GM12878 (cell line): ENCODE results near the gene HTR1A. TPM values are rescaled to one million over a fixed set of nuclear protein-coding genes. Genes with fewer than 3 reads are reported as not detected.

Source experiments
- ATAC-seq: fragments of 200-7000 bp; cut with Tn5 transposase; 3 replicates; pipeline ENCODE4 v1.9.1; 2020; ENCODE audit warnings: mild to moderate bottlenecking, moderate library complexity
- BruUV-seq: library from RNA; stranded (reverse); fragments of 400-500 nt; replicated peaks from 2 replicates; lab custom pipeline; 2021; lab: Mats Ljungman, UMichigan
- CTCF ChIA-PET: fragments of 300-600 bp; sonication (Branson Sonifier 250); formaldehyde crosslinking; extraction: SDS; loops from one replicate; lab custom pipeline; 2021; ENCODE audit warnings: inconsistent platforms; lab: Yijun Ruan, JAX
- POLR2A ChIA-PET: fragments of 350-600 bp; formaldehyde crosslinking; extraction: SDS; loops from one replicate; lab custom pipeline; 2021; ENCODE audit warnings: inconsistent platforms; lab: Charles Lee
- RAD21 ChIA-PET: fragments of 300-600 bp; sonication (Branson Sonifier 250); formaldehyde crosslinking; loops from one replicate; lab custom pipeline; 2023; ENCODE audit warnings: antibody characterized with exemption; ENCODE audit not compliant: unreplicated experiment; lab: Charles Lee
- SMC1A ChIA-PET: fragments of 300-600 bp; sonication (Branson Sonifier 250); formaldehyde crosslinking; loops from one replicate; lab custom pipeline; 2023; ENCODE audit not compliant: unreplicated experiment, uncharacterized antibody; lab: Charles Lee
- DNase-seq: peaks from one replicate; pipeline ENCODE4 v3.0.0-alpha.2; 2011; ENCODE audit warnings: low read depth, low spot score
- FAIRE-seq: peaks from 3 replicates; lab custom pipeline; 2011; peaks lifted over from hg19 to GRCh38; lab: Jason Lieb, UNC
- H2AFZ ChIP-seq: 2 replicates; pipeline ENCODE4 v1.6.0; 2011; ENCODE audit warnings: low read depth, low read length, control low read depth; ENCODE audit not compliant: control insufficient read depth
- H3K27ac ChIP-seq: 2 replicates; pipeline ENCODE4 v1.5.1; 2011; ENCODE audit warnings: control low read depth; ENCODE audit not compliant: control insufficient read depth, insufficient read depth
- H3K27me3 ChIP-seq, 2 experiments: replicated peaks in 1 of 2; 2 replicates each; pipeline versions ENCODE4 v1.6.0 to v1.6.1; 2011; ENCODE audit warnings: low read length in 1 of 2; ENCODE audit not compliant: control insufficient read depth in 2 of 2, insufficient read depth in 2 of 2
- H3K36me3 ChIP-seq, 2 experiments: 2 replicates each; pipeline ENCODE4 v1.5.1; 2011; ENCODE audit warnings: low read length in 1 of 2; ENCODE audit not compliant: control insufficient read depth in 2 of 2, insufficient read depth in 2 of 2
- H3K4me1 ChIP-seq: 2 replicates; pipeline ENCODE4 v1.6.1; 2011; ENCODE audit warnings: mild to moderate bottlenecking, low read length, moderate library complexity, mixed read lengths; ENCODE audit not compliant: control insufficient read depth, insufficient read depth
- H3K4me2 ChIP-seq: 2 replicates; pipeline ENCODE4 v1.6.0; 2011; ENCODE audit warnings: control low read depth; ENCODE audit not compliant: control insufficient read depth, insufficient read depth
- H3K4me3 ChIP-seq: fragments of 200-600 bp; sonication (generic); 2 replicates; pipeline ENCODE4 v1.5.1; 2016
- H3K79me2 ChIP-seq: 2 replicates; pipeline ENCODE4 v1.6.0; 2011; ENCODE audit warnings: low read length; ENCODE audit not compliant: control insufficient read depth, insufficient read depth
- H3K9ac ChIP-seq: 2 replicates; pipeline ENCODE4 v1.8.0; 2011; ENCODE audit warnings: low read length, control low read depth, mixed read lengths; ENCODE audit not compliant: control insufficient read depth, insufficient read depth
- H3K9me3 ChIP-seq: replicated peaks from 3 replicates; pipeline ENCODE4 v1.5.1; 2011; ENCODE audit warnings: mild to moderate bottlenecking, low read length; ENCODE audit not compliant: control insufficient read depth, insufficient read depth
- H4K20me1 ChIP-seq: 2 replicates; pipeline ENCODE4 v1.6.0; 2011; ENCODE audit not compliant: control insufficient read depth, insufficient read depth
- ATF3 ChIP-seq: IDR thresholded peaks from 2 replicates; pipeline ENCODE4 v1.6.1; 2011; ENCODE audit warnings: low read depth, mild to moderate bottlenecking, low read length, moderate library complexity, borderline replicate concordance; ENCODE audit errors: extremely low read depth
- CEBPB ChIP-seq, 2 experiments: fragments of 150-350 bp in 1 of 2; IDR thresholded peaks; 2 replicates each; pipeline ENCODE4 v1.6.1; 2012 to 2014; ENCODE audit warnings: low read depth in 2 of 2, low read length in 2 of 2, borderline replicate concordance in 1 of 2, inconsistent platforms in 1 of 2
- CTCF ChIP-seq, 3 experiments: IDR thresholded peaks in 2 of 3; conservative IDR thresholded peaks in 1 of 3; 2 replicates each; pipeline ENCODE4 v1.5.1; 2011; ENCODE audit warnings: low read depth in 3 of 3, low read length in 3 of 3, mild to moderate bottlenecking in 3 of 3, control low read depth in 2 of 3, moderate library complexity in 2 of 3, inconsistent platforms in 1 of 3, mixed read lengths in 1 of 3; ENCODE audit not compliant: control insufficient read depth in 2 of 3, insufficient read depth in 1 of 3; ENCODE audit errors: extremely low read depth in 1 of 3
- E2F4 ChIP-seq: IDR thresholded peaks from 2 replicates; pipeline ENCODE4 v1.6.1; 2012; ENCODE audit warnings: low read depth, low read length, improper control_type of control experiment
- EP300 ChIP-seq, 2 experiments: fragments of 150-350 bp in 1 of 2; IDR thresholded peaks; 2 replicates each; pipeline ENCODE4 v1.6.1; 2011 to 2012; ENCODE audit warnings: low read depth in 2 of 2, low read length in 2 of 2, borderline replicate concordance in 1 of 2, improper control_type of control experiment in 1 of 2, inconsistent platforms in 1 of 2; ENCODE audit not compliant: control insufficient read depth in 1 of 2
- ETV6 ChIP-seq, 2 experiments: fragments of 450-650 bp in 1 of 2; IDR thresholded peaks in 1 of 2; conservative IDR thresholded peaks in 1 of 2; 2 replicates each; pipeline ENCODE4 v1.6.1; 2014; ENCODE audit warnings: antibody characterized with exemption in 1 of 2, borderline replicate concordance in 1 of 2, low read depth in 1 of 2, mild to moderate bottlenecking in 1 of 2, moderate library complexity in 1 of 2
- GATAD2B ChIP-seq: fragments of 450-650 bp; conservative IDR thresholded peaks from 2 replicates; pipeline ENCODE4 v1.6.1; 2017; ENCODE audit warnings: low read depth, mild to moderate bottlenecking, moderate library complexity
- HDAC6 ChIP-seq: fragments of 200-600 bp; sonication (generic); IDR thresholded peaks from one replicate; pipeline ENCODE4 v1.8.0; 2017; ENCODE audit warnings: antibody characterized with exemption; ENCODE audit not compliant: unreplicated experiment
- KAT2A ChIP-seq: conservative IDR thresholded peaks from 2 replicates; pipeline ENCODE4 v1.6.1; 2011; ENCODE audit warnings: low read depth, low read length; ENCODE audit not compliant: control insufficient read depth
- LARP7 ChIP-seq: fragments of 450-650 bp; IDR thresholded peaks from 2 replicates; pipeline ENCODE4 v1.6.1; 2017; ENCODE audit warnings: mild to moderate bottlenecking
- MXI1 ChIP-seq: fragments of 150-350 bp; IDR thresholded peaks from 2 replicates; pipeline ENCODE4 v1.6.1; 2011; ENCODE audit warnings: low read depth, mild to moderate bottlenecking, inconsistent platforms, low read length, improper control_type of control experiment
- NKRF ChIP-seq: fragments of 450-650 bp; conservative IDR thresholded peaks from 2 replicates; pipeline ENCODE4 v1.6.1; 2017; ENCODE audit warnings: mild to moderate bottlenecking, moderate library complexity
- POLR2AphosphoS2 ChIP-seq: IDR thresholded peaks from 2 replicates; pipeline ENCODE4 v1.6.1; 2011; ENCODE audit warnings: low read depth, mild to moderate bottlenecking, low read length, improper control_type of control experiment, moderate library complexity
- RB1 ChIP-seq: fragments of 450-650 bp; formaldehyde crosslinking; IDR thresholded peaks from 2 replicates; pipeline ENCODE4 v1.6.1; 2017; ENCODE audit warnings: mild to moderate bottlenecking, borderline replicate concordance
- TARDBP ChIP-seq: IDR thresholded peaks from 2 replicates; pipeline ENCODE4 v1.6.1; 2016; ENCODE audit warnings: borderline replicate concordance
- TCF7 ChIP-seq: IDR thresholded peaks from 2 replicates; pipeline ENCODE4 v1.6.1; 2014; ENCODE audit warnings: antibody characterized with exemption, borderline replicate concordance
- WRNIP1 ChIP-seq: IDR thresholded peaks from 2 replicates; pipeline ENCODE4 v1.6.1; 2011; ENCODE audit warnings: low read depth, low read length, improper control_type of control experiment, borderline replicate concordance
- ZNF274 ChIP-seq: IDR thresholded peaks from one replicate; pipeline ENCODE4 v1.8.0; 2011; ENCODE audit not compliant: insufficient read length, insufficient read depth
- WGBS: methylation state at CpG from one replicate; pipeline ENCODE4 v1.1.6; 2016; ENCODE audit warnings: low lambda C conversion rate; ENCODE audit not compliant: insufficient replicate concordance, insufficient coverage; ENCODE audit errors: missing lambda C conversion rate; 5-methylcytosine and 5-hydroxymethylcytosine counted together
- in situ Hi-C: fragments of 300-500 bp; cut with MboI; formaldehyde crosslinking; loops from 9 replicates; pipeline ENCODE4 v1.14.3; 2018; ENCODE audit warnings: mixed read lengths
- intact Hi-C: fragments of 100-400 bp; cut with micrococcal nuclease; formaldehyde crosslinking; loops from one replicate; pipeline ENCODE4 v1.14.2; 2022; ENCODE audit not compliant: unreplicated experiment
- polyA plus RNA-seq, 11 experiments: library from polyadenylated mRNA; depleted of rRNA in 4 of 11; unstranded in 6 of 11; stranded (reverse) in 5 of 11; fragments of >200 nt; fragmentation: Nextera tagmentation in 4 of 11; fragmentation: Illumina TruSeq in 1 of 11; extraction: Ambion mirVana in 4 of 11; extraction: Trizol in 1 of 11; gene quantifications; 1 replicate in 1 of 11; 2 replicates in 10 of 11; pipeline versions ENCODE4 v1.2.1 to v1.2.3, GENCODE V29; 2011 to 2016; ENCODE audit warnings: inconsistent platforms in 2 of 11, missing spikeins in 2 of 11, low read depth in 1 of 11
- total RNA-seq, 4 experiments: library from RNA; depleted of rRNA in 3 of 4; stranded (reverse); fragments of >200 nt in 3 of 4; fragmentation: Illumina TruSeq in 1 of 4; extraction: Trizol in 1 of 4; gene quantifications; 2 replicates each; pipeline versions ENCODE4 v1.2.1 to v1.2.3, GENCODE V29; 2013 to 2021

HTR1A gene
- total and polyA plus RNA-seq, 10 of the 15 experiments (the other 5 are each of a cell fraction or from before 2014, with no cell fraction given), result not detected

GRCh38 chr5:63959177-63959982 lies 2.9 kb downstream of the HTR1A start:
- no TSS peak for BruUV-seq
- H3K9me3 ChIP-seq, result no peaks in the 10 kb centered on the region
- H3K4me3 ChIP-seq, result no peak overlapping the region
- intact Hi-C loops (no loop called here), in situ Hi-C loops (loop anchor here (25.0 kb wide), 1 partner anchor 1497 kb away; no protein-coding TSS in a partner anchor)
- no peak overlapping the region for H2AFZ ChIP-seq
- no peak overlapping the region for H3K27ac ChIP-seq
- H3K36me3 ChIP-seq, result no peaks in the 10 kb centered on the region
- no peaks in the 10 kb centered on the region for H4K20me1 ChIP-seq
- DNase-seq (no peak), FAIRE-seq (no peak), ATAC-seq (no peak)
- no peak overlapping the region for H3K9ac ChIP-seq
- H3K4me2 ChIP-seq, result no peak overlapping the region
- no peaks in the 10 kb centered on the region for H3K4me1 ChIP-seq
- no peaks in the 10 kb centered on the region for H3K79me2 ChIP-seq
- SMC1A ChIA-PET, result no interaction called here
- no peaks in the 10 kb centered on the region; a peak in 1 of 4 replicates for H3K27me3 ChIP-seq
- WGBS, result 34% methylated on average over 28 of the region's 44 CpGs
- RAD21 ChIA-PET, result no interaction called here
- CTCF ChIA-PET, result no interaction called here
- TF ChIP-seq RB1 (no peak), NKRF (no peak), CTCF (IDR thresholded peaks at IDR 0.05 in 2 of 3, conservative IDR thresholded peaks at IDR 0.05 in 1 of 3; ENCODE audit: control insufficient read depth in 2 of 3, extremely low read depth in 1 of 3, insufficient read depth in 1 of 3, low read depth in 3 of 3, low read length in 3 of 3) (no peak), TARDBP (no peak), KAT2A (no peak), ATF3 (no peak), ETV6 (conservative IDR thresholded peaks at IDR 0.05 in 1 of 2, IDR thresholded peaks at IDR 0.05 in 1 of 2; ENCODE audit: borderline replicate concordance in 1 of 2, low read depth in 1 of 2) (no peak), POLR2AphosphoS2 (no peak), LARP7 (no peak), EP300 (IDR thresholded peaks at IDR 0.05; ENCODE audit: borderline replicate concordance in 1 of 2, control insufficient read depth in 1 of 2, low read depth in 2 of 2, low read length in 2 of 2) (no peak), WRNIP1 (no peak), MXI1 (no peak), ZNF274 (no peak), GATAD2B (no peak), CEBPB (IDR thresholded peaks at IDR 0.05; ENCODE audit: borderline replicate concordance in 1 of 2, low read depth in 2 of 2, low read length in 2 of 2) (no peak), E2F4 (no peak), HDAC6 (no peak), TCF7 (no peak)
- POLR2A ChIA-PET, result no interaction called here
